H1 (cell line): Measurements from ENCODE around the gene ALG10. TPM values are rescaled to one million over a fixed set of nuclear protein-coding genes. Genes with fewer than 3 reads are reported as not detected.
"Not testable (repeated sequence)": the region's sequence is repeated elsewhere in the genome, so short reads cannot be mapped to it uniquely, and the experiment has no call there.

ENCODE experiments used
- CTCF ChIA-PET: fragments of 300-600 bp; sonication (Branson Sonifier 250); formaldehyde crosslinking; loops from one replicate; lab custom pipeline; 2021; ENCODE audit not compliant: partially characterized antibody; lab: Charles Lee
- POLR2A ChIA-PET: fragments of 300-600 bp; sonication (Branson Sonifier 250); formaldehyde crosslinking; loops from one replicate; lab custom pipeline; 2021; ENCODE audit warnings: inconsistent platforms; ENCODE audit not compliant: partially characterized antibody; lab: Charles Lee
- DNase-seq, 2 experiments: peaks; one replicate each; pipeline versions ENCODE4 v3.0.0 to v3.0.0-alpha.2; 2010 to 2022; ENCODE audit warnings: low spot score in 2 of 2, low read depth in 1 of 2, mixed read lengths in 1 of 2
- FAIRE-seq: peaks from 2 replicates; lab custom pipeline; 2011; peaks lifted over from hg19 to GRCh38; lab: Jason Lieb, UNC
- H2AFZ ChIP-seq: 2 replicates; pipeline ENCODE4 v1.8.1; 2012; ENCODE audit warnings: low read length, inconsistent platforms
- H2AK5ac ChIP-seq: 2 replicates; pipeline ENCODE4 v1.6.1; 2013; ENCODE audit warnings: low read depth, low read length
- H2BK120ac ChIP-seq: replicated peaks from 2 replicates; pipeline ENCODE3; 2013; ENCODE audit warnings: low read depth, low read length, inconsistent platforms
- H2BK12ac ChIP-seq: 2 replicates; pipeline ENCODE4 v1.6.1; 2013; ENCODE audit warnings: low read depth, low read length
- H2BK15ac ChIP-seq: 2 replicates; pipeline ENCODE4 v1.6.1; 2013; ENCODE audit warnings: low read length
- H2BK20ac ChIP-seq: 2 replicates; pipeline ENCODE4 v1.6.1; 2013; ENCODE audit warnings: low read length
- H2BK5ac ChIP-seq: 2 replicates; pipeline ENCODE4 v1.6.1; 2013; ENCODE audit warnings: low read depth, low read length
- H3K14ac ChIP-seq: 2 replicates; pipeline ENCODE4 v1.6.1; 2013; ENCODE audit warnings: inconsistent platforms; ENCODE audit not compliant: insufficient read length
- H3K18ac ChIP-seq: 2 replicates; pipeline ENCODE4 v1.6.1; 2013; ENCODE audit warnings: low read length; ENCODE audit errors: extremely low read depth
- H3K23ac ChIP-seq: 2 replicates; pipeline ENCODE4 v1.6.1; 2013; ENCODE audit warnings: inconsistent platforms; ENCODE audit not compliant: insufficient read length
- H3K23me2 ChIP-seq: 2 replicates; pipeline ENCODE4 v1.6.1; 2013; ENCODE audit warnings: low read depth, low read length
- H3K27ac ChIP-seq: 2 replicates; pipeline ENCODE4 v1.6.1; 2011; ENCODE audit warnings: low read depth, low read length, inconsistent platforms
- H3K27me3 ChIP-seq, 4 experiments: replicated peaks in 1 of 4; 1 replicate in 1 of 4; 2 replicates in 3 of 4; pipeline versions ENCODE4 v1.6.1 to v1.8.1; 2011 to 2013; ENCODE audit warnings: low read length in 3 of 4, mild to moderate bottlenecking in 3 of 4, inconsistent platforms in 2 of 4, mixed read lengths in 2 of 4, moderate library complexity in 1 of 4; ENCODE audit not compliant: control insufficient read depth in 3 of 4, insufficient read depth in 3 of 4; ENCODE audit errors: extremely low read depth in 1 of 4
- H3K36me3 ChIP-seq, 4 experiments: 2 replicates each; pipeline versions ENCODE4 v1.6.1 to v1.8.1; 2011 to 2013; ENCODE audit warnings: mild to moderate bottlenecking in 4 of 4, low read length in 3 of 4, moderate library complexity in 2 of 4, control low read depth in 1 of 4, inconsistent platforms in 1 of 4; ENCODE audit not compliant: insufficient read depth in 4 of 4, control insufficient read depth in 2 of 4
- H3K4ac ChIP-seq: replicated peaks from 2 replicates; pipeline ENCODE3; 2013; ENCODE audit warnings: low read length, low read depth, mixed read lengths, inconsistent platforms; ENCODE audit not compliant: insufficient read length
- H3K4me1 ChIP-seq, 4 experiments: replicated peaks in 1 of 4; 1 replicate in 1 of 4; 2 replicates in 3 of 4; pipeline versions ENCODE4 v1.6.1 to v1.8.1; 2011 to 2013; ENCODE audit warnings: low read length in 3 of 4, inconsistent platforms in 2 of 4, mixed read lengths in 1 of 4; ENCODE audit not compliant: insufficient read depth in 4 of 4, control insufficient read depth in 3 of 4
- H3K4me2 ChIP-seq, 2 experiments: 2 replicates each; pipeline versions ENCODE4 v1.6.1 to v1.8.1; 2011 to 2013; ENCODE audit warnings: low read depth in 2 of 2, low read length in 2 of 2, control low read depth in 1 of 2, inconsistent platforms in 1 of 2, mild to moderate bottlenecking in 1 of 2; ENCODE audit not compliant: insufficient read depth in 1 of 2
- H3K4me3 ChIP-seq, 4 experiments: fragments of 200-600, 300-600 bp in 1 of 4; sonication (generic), shearing (Covaris generic), sonication (Bioruptor Twin) in 1 of 4; 2 replicates each; pipeline versions ENCODE4 v1.5.1 to v1.8.1; 2011 to 2016; ENCODE audit warnings: low read length in 4 of 4, low read depth in 3 of 4, control low read depth in 2 of 4, inconsistent platforms in 2 of 4, mild to moderate bottlenecking in 2 of 4, mixed read lengths in 1 of 4, moderate library complexity in 1 of 4; ENCODE audit not compliant: insufficient read depth in 2 of 4; ENCODE audit errors: extremely low read depth in 1 of 4
- H3K56ac ChIP-seq: replicated peaks from 2 replicates; pipeline ENCODE3; 2013; ENCODE audit warnings: low read depth, mild to moderate bottlenecking, mixed read lengths, low read length, inconsistent platforms; ENCODE audit not compliant: insufficient read length
- H3K79me1 ChIP-seq: 2 replicates; pipeline ENCODE4 v1.6.1; 2013; ENCODE audit warnings: low read depth, low read length, control low read depth
- H3K79me2 ChIP-seq, 2 experiments: 2 replicates each; pipeline versions ENCODE4 v1.6.1 to v1.8.1; 2012 to 2013; ENCODE audit warnings: low read length in 2 of 2, mild to moderate bottlenecking in 2 of 2, inconsistent platforms in 1 of 2; ENCODE audit not compliant: insufficient read depth in 2 of 2, control insufficient read depth in 1 of 2
- H3K9ac ChIP-seq, 4 experiments: replicated peaks in 1 of 4; 1 replicate in 1 of 4; 2 replicates in 3 of 4; pipeline versions ENCODE4 v1.6.1 to v1.8.1; 2011 to 2013; ENCODE audit warnings: low read depth in 3 of 4, low read length in 3 of 4, control low read depth in 2 of 4, mild to moderate bottlenecking in 2 of 4, moderate library complexity in 2 of 4, inconsistent platforms in 1 of 4; ENCODE audit errors: extremely low read depth in 1 of 4
- H3K9me3 ChIP-seq, 2 experiments: 2 replicates each; pipeline versions ENCODE4 v1.6.1 to v1.8.1; 2012 to 2013; ENCODE audit warnings: mild to moderate bottlenecking in 2 of 2, moderate library complexity in 2 of 2, control low read depth in 1 of 2, inconsistent platforms in 1 of 2, low read depth in 1 of 2, low read length in 1 of 2, mixed read lengths in 1 of 2; ENCODE audit not compliant: insufficient read depth in 2 of 2
- H4K20me1 ChIP-seq, 2 experiments: replicated peaks in 1 of 2; 2 replicates each; pipeline versions ENCODE3 to v1.8.1; 2011 to 2013; ENCODE audit warnings: inconsistent platforms in 2 of 2, low read length in 2 of 2, mild to moderate bottlenecking in 1 of 2; ENCODE audit not compliant: insufficient read depth in 2 of 2, control insufficient read depth in 1 of 2
- H4K5ac ChIP-seq: 2 replicates; pipeline ENCODE4 v1.6.1; 2013; ENCODE audit warnings: low read length, low read depth, mixed read lengths, inconsistent platforms; ENCODE audit not compliant: insufficient read length
- H4K8ac ChIP-seq: 2 replicates; pipeline ENCODE4 v1.8.0; 2013; ENCODE audit warnings: mild to moderate bottlenecking, moderate library complexity, low read length, inconsistent platforms; ENCODE audit not compliant: insufficient read depth; ENCODE audit errors: extremely low read depth
- H4K91ac ChIP-seq: replicated peaks from 2 replicates; pipeline ENCODE3; 2013; ENCODE audit warnings: low read length, mixed read lengths, inconsistent platforms; ENCODE audit not compliant: insufficient read length
- ASH2L ChIP-seq: fragments of 200-600, 300-600 bp; sonication (generic); IDR thresholded peaks from one replicate; pipeline ENCODE4 v1.7.1; 2017; ENCODE audit warnings: low read length
- CBX8 ChIP-seq: fragments of 300-800, 300-1000 bp; sonication (generic); IDR thresholded peaks from 2 replicates; pipeline ENCODE4 v1.7.1; 2016; ENCODE audit warnings: low read depth, low read length, borderline replicate concordance
- CEBPB ChIP-seq: IDR thresholded peaks from 2 replicates; pipeline ENCODE4 v1.6.1; 2012; ENCODE audit warnings: low read depth, low read length
- HDAC2 ChIP-seq, 2 experiments: fragments of 300-600 bp in 1 of 2; sonication (generic) in 1 of 2; IDR thresholded peaks; 2 replicates each; pipeline ENCODE4 v1.6.1; 2011 to 2012; ENCODE audit warnings: low read depth in 2 of 2, low read length in 2 of 2, mild to moderate bottlenecking in 2 of 2, moderate library complexity in 2 of 2, borderline replicate concordance in 1 of 2, inconsistent platforms in 1 of 2
- PHF8 ChIP-seq: fragments of 200-600 bp; sonication (generic); conservative IDR thresholded peaks from 2 replicates; pipeline ENCODE4 v1.7.1; 2012; ENCODE audit warnings: low read depth, mild to moderate bottlenecking, inconsistent platforms, low read length, moderate library complexity
- SP2 ChIP-seq: IDR thresholded peaks from 2 replicates; pipeline ENCODE4 v1.6.1; 2012; ENCODE audit warnings: mild to moderate bottlenecking, low read length, inconsistent platforms
- WGBS, 2 experiments: shearing (Covaris generic) in 1 of 2; methylation state at CpG; one replicate each; pipeline versions ENCODE4 v1.1.6 to v1.1.7; 2013 to 2015; ENCODE audit warnings: low lambda C conversion rate in 2 of 2, mixed read lengths in 2 of 2, inconsistent platforms in 1 of 2, low coverage in 1 of 2, missing lambda C conversion rate in 1 of 2; ENCODE audit not compliant: insufficient replicate concordance in 2 of 2, insufficient coverage in 1 of 2, insufficient read length in 1 of 2; ENCODE audit errors: extremely low coverage in 1 of 2, missing lambda C conversion rate in 1 of 2; 5-methylcytosine and 5-hydroxymethylcytosine counted together
- polyA plus RNA-seq, 7 experiments: library from polyadenylated mRNA; depleted of rRNA in 3 of 7; stranded (reverse) in 5 of 7; unstranded in 2 of 7; fragments of >200 nt in 5 of 7; fragments of 200-250 nt in 2 of 7; gene quantifications; 1 replicate in 5 of 7; 2 replicates in 1 of 7; 4 replicates in 1 of 7; pipeline versions ENCODE4 v1.2.1 to v1.2.3, GENCODE V29; 2011 to 2013; ENCODE audit warnings: missing spikeins in 2 of 7, mixed read lengths in 2 of 7
- total RNA-seq: library from RNA; stranded (reverse); fragmentation: NEBNext Ultra II Directional; extraction: Animal tissue kit (Norgen Biotek cat#: 25700); gene quantifications from 2 replicates; pipeline ENCODE4 v1.2.1, GENCODE V29; 2021

The ALG10 gene
- total and polyA plus RNA-seq, 2 of the 8 experiments (the other 6 are each of a cell fraction or from before 2014, with no cell fraction given): 9.1 to 11.0 TPM

DNA sequence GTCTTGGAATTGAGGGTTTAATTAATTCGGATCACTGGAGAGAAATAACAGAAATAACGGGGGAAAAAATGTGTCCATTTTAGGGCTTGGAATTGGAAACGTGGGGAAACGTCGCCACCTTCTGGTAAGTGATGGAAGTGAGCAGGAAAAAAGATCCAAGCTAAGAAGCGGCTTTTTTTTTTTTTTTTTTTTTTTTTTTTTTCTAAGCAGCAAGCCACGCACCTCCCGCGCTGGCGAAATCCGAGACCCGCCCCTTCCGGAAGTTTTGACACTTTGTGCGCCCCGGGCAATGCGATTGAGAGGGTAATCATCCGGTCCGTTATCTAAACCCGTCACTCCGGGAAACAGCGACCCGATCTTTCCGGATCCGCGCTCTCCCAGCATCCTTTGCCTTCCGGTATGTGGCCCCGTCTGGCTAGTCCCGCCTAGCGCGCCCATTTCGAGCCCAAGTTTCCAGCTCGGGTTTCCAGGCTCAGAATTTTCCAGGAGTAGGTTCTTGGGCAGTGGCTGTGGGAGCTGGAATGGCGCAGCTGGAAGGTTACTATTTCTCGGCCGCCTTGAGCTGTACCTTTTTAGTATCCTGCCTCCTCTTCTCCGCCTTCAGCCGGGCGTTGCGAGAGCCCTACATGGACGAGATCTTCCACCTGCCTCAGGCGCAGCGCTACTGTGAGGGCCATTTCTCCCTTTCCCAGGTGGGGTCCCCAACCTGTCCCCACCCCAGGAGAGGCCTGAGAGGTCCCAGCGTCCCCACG lies at the start of gene ALG10 (continued):
- TF ChIP-seq HDAC2 (IDR thresholded peaks at IDR 0.05; ENCODE audit: borderline replicate concordance in 1 of 2, low read depth in 2 of 2, low read length in 2 of 2) (0 out of 4 replicates have a peak, but pooled peaks of 1 of the 2 experiments have one; percentile 26), SP2 (no peak), CBX8 (no peak), ASH2L (peak; percentile 87), CEBPB (0 out of 2 replicates have a peak, but pooled peaks have one; percentile 34), PHF8 (peak; percentile 70)

- H3K56ac ChIP-seq, H3K14ac ChIP-seq, H3K27ac ChIP-seq, H3K79me1 ChIP-seq, H3K4ac ChIP-seq, H2BK12ac ChIP-seq, H4K91ac ChIP-seq, CTCF ChIA-PET, H2BK15ac ChIP-seq, H4K8ac ChIP-seq, H3K27me3 ChIP-seq, POLR2A ChIA-PET, H2BK5ac ChIP-seq, H2BK20ac ChIP-seq, H3K79me2 ChIP-seq, DNase-seq, H2AFZ ChIP-seq, H3K23me2 ChIP-seq, H3K9me3 ChIP-seq, H3K4me3 ChIP-seq, H3K36me3 ChIP-seq, H3K4me2 ChIP-seq, H2BK120ac ChIP-seq, H3K9ac ChIP-seq, H2AK5ac ChIP-seq, H3K4me1 ChIP-seq, H3K23ac ChIP-seq, H4K20me1 ChIP-seq, H3K18ac ChIP-seq, H4K5ac ChIP-seq, FAIRE-seq: not testable (repeated sequence)
- 100% methylated on average over 5 of the region's 5 CpGs; no CpG with 5 or more reads in 1 of the 2 experiments for WGBS, 2 experiments
These were observed 49.4 kb upstream of the ALG10 start for GRCh38 chr12:33972884-33973283.
